Adrenal gland (tissue), 12 donors: ENCODE data around the gene SPARC. TPM values are rescaled to one million over a fixed set of nuclear protein-coding genes. Genes with fewer than 3 reads are reported as not detected.

Experiments used
- DNase-seq, 7 donors: peaks; one replicate each; pipeline ENCODE4 v3.0.0-alpha.2; 2019 to 2020
- H3K27ac ChIP-seq, 5 donors: fragments of 200-600 bp; sonication (generic) in 4 of 5; 1 replicate in 3 of 5; 2 replicates in 2 of 5; pipeline versions ENCODE4 v1.5.1 to v1.8.0; 2016 to 2020; ENCODE audit warnings: mild to moderate bottlenecking in 1 of 5
- H3K27me3 ChIP-seq: fragments of 200-600 bp; 2 replicates; pipeline ENCODE4 v1.8.0; 2021
- H3K36me3 ChIP-seq, 2 donors: fragments of 200-600 bp; replicated peaks in 1 of 2; 1 replicate in 1 of 2; 2 replicates in 1 of 2; pipeline versions ENCODE4 v1.5.1 to v1.8.0; 2018 to 2022
- H3K4me1 ChIP-seq, 2 donors: fragments of 200-600 bp; replicated peaks in 1 of 2; 1 replicate in 1 of 2; 2 replicates in 1 of 2; pipeline versions ENCODE4 v1.5.1 to v1.8.0; 2018 to 2021
- H3K4me3 ChIP-seq, 4 donors: fragments of 200-600 bp; sonication (generic) in 3 of 4; one replicate each; pipeline ENCODE4 v1.5.1; 2016 to 2018
- H3K9me3 ChIP-seq, 3 donors: fragments of 200-600 bp; sonication (generic) in 1 of 3; replicated peaks in 1 of 3; 1 replicate in 2 of 3; 2 replicates in 1 of 3; pipeline versions ENCODE4 v1.5.1 to v1.8.0; 2016 to 2021
- POLR2A ChIP-seq, 2 donors: fragments of 450-650 bp; IDR thresholded peaks; one replicate each; pipeline ENCODE4 v1.6.1; 2017; ENCODE audit warnings: antibody characterized with exemption in 2 of 2, mild to moderate bottlenecking in 2 of 2, moderate library complexity in 1 of 2
- WGBS, 4 donors: extraction: QIAGEN DNeasy Blood & Tissue Kit in 2 of 4; methylation state at CpG; one replicate each; pipeline versions ENCODE4 v1.1.5 to v1.1.7; 2013 to 2017; 5-methylcytosine and 5-hydroxymethylcytosine counted together
- intact Hi-C, 2 donors: fragments of 100-400 bp; cut with DNase I; formaldehyde crosslinking; loops; one replicate each; pipeline versions ENCODE4 v1.14.1 to v1.15.0; 2022 to 2023
- polyA plus RNA-seq, 3 donors: library from polyadenylated mRNA; stranded (reverse); fragments of 200-250 nt in 2 of 3; fragments of 350-450 nt in 1 of 3; fragmentation: Illumina TruSeq in 1 of 3; extraction: RNeasy Lipid Tissue Mini Kit (QIAGEN cat#74804) in 1 of 3; gene quantifications; one replicate each; pipeline ENCODE4 v1.2.3, GENCODE V29; 2013 to 2014
- total RNA-seq, 9 donors: library from RNA; depleted of rRNA in 4 of 9; stranded (reverse); fragments of >200 nt in 4 of 9; fragments of 120-200 nt in 1 of 9; fragmentation: NEBNext Ultra II Directional in 1 of 9; extraction: Animal tissue kit (Norgen Biotek cat#: 25700) in 1 of 9; gene quantifications; one replicate each; pipeline versions ENCODE4 v1.1.0 to v1.2.4, GENCODE V29; 2013 to 2023
- TF ChIP-seq, protein P1 (sequence below), 6 experiments: fragments of 450-650 bp in 4 of 6; fragments of 200-600 bp in 2 of 6; sonication (generic) in 1 of 6; IDR thresholded peaks; 1 replicate in 5 of 6; 2 replicates in 1 of 6; pipeline versions ENCODE4 v1.5.1 to v1.8.0; 2016 to 2021; ENCODE audit warnings: antibody characterized with exemption in 6 of 6, mild to moderate bottlenecking in 2 of 6, moderate library complexity in 1 of 6
- donor health status: healthy with polysubstance abuse.
- donor health status: Bipolar disorder and iron deficiency.
- donor health status: DM: yes; HTN: yes; CAD: no.
- donor health status: DM: no; HTN: no; CAD: no.
- donor health status: DM: no; HTN: no; CAD: no.
- donor health status: DM: yes; HTN: yes; CAD: no.

SPARC gene
- total and polyA plus RNA-seq, 12 donors = 145 to 4,554 (median 1,213) TPM

- no peaks in the 10 kb centered on the region for H3K9me3 ChIP-seq
- H3K27me3 ChIP-seq = no peaks in the 10 kb centered on the region
- peak; percentile 66 to 82 (median 74) for DNase-seq
- TF ChIP-seq, protein P1, sequence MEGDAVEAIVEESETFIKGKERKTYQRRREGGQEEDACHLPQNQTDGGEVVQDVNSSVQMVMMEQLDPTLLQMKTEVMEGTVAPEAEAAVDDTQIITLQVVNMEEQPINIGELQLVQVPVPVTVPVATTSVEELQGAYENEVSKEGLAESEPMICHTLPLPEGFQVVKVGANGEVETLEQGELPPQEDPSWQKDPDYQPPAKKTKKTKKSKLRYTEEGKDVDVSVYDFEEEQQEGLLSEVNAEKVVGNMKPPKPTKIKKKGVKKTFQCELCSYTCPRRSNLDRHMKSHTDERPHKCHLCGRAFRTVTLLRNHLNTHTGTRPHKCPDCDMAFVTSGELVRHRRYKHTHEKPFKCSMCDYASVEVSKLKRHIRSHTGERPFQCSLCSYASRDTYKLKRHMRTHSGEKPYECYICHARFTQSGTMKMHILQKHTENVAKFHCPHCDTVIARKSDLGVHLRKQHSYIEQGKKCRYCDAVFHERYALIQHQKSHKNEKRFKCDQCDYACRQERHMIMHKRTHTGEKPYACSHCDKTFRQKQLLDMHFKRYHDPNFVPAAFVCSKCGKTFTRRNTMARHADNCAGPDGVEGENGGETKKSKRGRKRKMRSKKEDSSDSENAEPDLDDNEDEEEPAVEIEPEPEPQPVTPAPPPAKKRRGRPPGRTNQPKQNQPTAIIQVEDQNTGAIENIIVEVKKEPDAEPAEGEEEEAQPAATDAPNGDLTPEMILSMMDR (IDR thresholded peaks at IDR 0.05) = peak; percentile 67 to 82 (median 70)
- no peak for TF ChIP-seq POLR2A (IDR thresholded peaks at IDR 0.05)
- intact Hi-C loops = loop anchor here in 1 of 2 donors (5.0 kb wide), 1 partner anchor 62 kb away; no protein-coding TSS in a partner anchor
- no peaks in the 10 kb centered on the region for H3K4me1 ChIP-seq
- peak overlapping the region in 2 of 5 donors; percentile 20 to 53 for H3K27ac ChIP-seq
- no peak overlapping the region for H3K4me3 ChIP-seq
- 70 to 76% (median 74%) methylated on average over 6 of the region's 6 CpGs for WGBS, 4 donors
- no peaks in the 10 kb centered on the region for H3K36me3 ChIP-seq
These were observed 32.7 kb upstream of the SPARC start for GRCh38 chr5:151719228-151720000.

- no peaks in the 10 kb centered on the region for H3K27me3 ChIP-seq
- H3K36me3 ChIP-seq = no peaks in the 10 kb centered on the region
- H3K4me3 ChIP-seq = no peak overlapping the region
- no peaks in the 10 kb centered on the region for H3K9me3 ChIP-seq
- no peaks in the 10 kb centered on the region for H3K4me1 ChIP-seq
- intact Hi-C loops = loop anchor here in 1 of 2 donors (5.0 kb wide), 1 partner anchor 61 kb away; no protein-coding TSS in a partner anchor
- peak overlapping the region in 2 of 5 donors; percentile 20 to 53 for H3K27ac ChIP-seq
- DNase-seq = peak in 1 of 7 donors; percentile 52
- TF ChIP-seq, protein P1 (IDR thresholded peaks at IDR 0.05) = no peak
- no peak for TF ChIP-seq POLR2A (IDR thresholded peaks at IDR 0.05)
- WGBS, 4 donors = 59 to 87% (median 78%) methylated on average over 3 of the region's 3 CpGs
These were observed 31.9 kb upstream of the SPARC start for GRCh38 chr5:151718646-151719045.

GRCh38 chr5:151718153-151718552 lies 31.4 kb upstream of the SPARC start:
- no peaks in the 10 kb centered on the region for H3K4me1 ChIP-seq
- peak overlapping the region in 1 of 5 donors; percentile 53 for H3K27ac ChIP-seq
- peak in 1 of 7 donors; percentile 35 for DNase-seq
- intact Hi-C loops = loop anchor here in 1 of 2 donors (5.0 kb wide), 1 partner anchor 61 kb away; no protein-coding TSS in a partner anchor
- no peak overlapping the region for H3K4me3 ChIP-seq
- no peak for TF ChIP-seq POLR2A (IDR thresholded peaks at IDR 0.05)
- TF ChIP-seq, protein P1 (IDR thresholded peaks at IDR 0.05) = no peak
- H3K9me3 ChIP-seq = no peaks in the 10 kb centered on the region
- 68 to 81% (median 74%) methylated on average over 2 of the region's 2 CpGs for WGBS, 4 donors
- no peaks in the 10 kb centered on the region for H3K36me3 ChIP-seq
- no peaks in the 10 kb centered on the region for H3K27me3 ChIP-seq

- no peaks in the 10 kb centered on the region for H3K27me3 ChIP-seq
- no peaks in the 10 kb centered on the region for H3K36me3 ChIP-seq
- H3K4me1 ChIP-seq = no peaks in the 10 kb centered on the region
- no peak overlapping the region for H3K4me3 ChIP-seq
- no peak for TF ChIP-seq POLR2A (IDR thresholded peaks at IDR 0.05)
- TF ChIP-seq, protein P1 (IDR thresholded peaks at IDR 0.05) = no peak
- intact Hi-C loops = loop anchor here in 1 of 2 donors (5.0 kb wide), 1 partner anchor 60 kb away; no protein-coding TSS in a partner anchor
- no peak overlapping the region for H3K27ac ChIP-seq
- no peaks in the 10 kb centered on the region for H3K9me3 ChIP-seq
- no peak for DNase-seq
- WGBS, 4 donors = 55 to 75% (median 72%) methylated on average over 3 of the region's 3 CpGs
These were observed 30.7 kb upstream of the SPARC start for GRCh38 chr5:151717416-151717815.
